Hepatic stellate cell (primary cell): ENCODE measurements around the gene IL5RA.
A peak's percentile ranks its signal among the peaks of the same experiment; 100 is the strongest.

Experiments
- DNase-seq: peaks from one replicate; pipeline ENCODE4 v3.0.0; 2011; ENCODE audit warnings: low spot score

IL5RA gene, protein sequence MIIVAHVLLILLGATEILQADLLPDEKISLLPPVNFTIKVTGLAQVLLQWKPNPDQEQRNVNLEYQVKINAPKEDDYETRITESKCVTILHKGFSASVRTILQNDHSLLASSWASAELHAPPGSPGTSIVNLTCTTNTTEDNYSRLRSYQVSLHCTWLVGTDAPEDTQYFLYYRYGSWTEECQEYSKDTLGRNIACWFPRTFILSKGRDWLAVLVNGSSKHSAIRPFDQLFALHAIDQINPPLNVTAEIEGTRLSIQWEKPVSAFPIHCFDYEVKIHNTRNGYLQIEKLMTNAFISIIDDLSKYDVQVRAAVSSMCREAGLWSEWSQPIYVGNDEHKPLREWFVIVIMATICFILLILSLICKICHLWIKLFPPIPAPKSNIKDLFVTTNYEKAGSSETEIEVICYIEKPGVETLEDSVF

GRCh38 chr3:3110299-3110630, at the start of gene IL5RA:
Gene IL5RA (minus strand): TSS chr3:3110374. CDS start chr3:3104984, 5,390 bp downstream.
- no peak for DNase-seq

DNA sequence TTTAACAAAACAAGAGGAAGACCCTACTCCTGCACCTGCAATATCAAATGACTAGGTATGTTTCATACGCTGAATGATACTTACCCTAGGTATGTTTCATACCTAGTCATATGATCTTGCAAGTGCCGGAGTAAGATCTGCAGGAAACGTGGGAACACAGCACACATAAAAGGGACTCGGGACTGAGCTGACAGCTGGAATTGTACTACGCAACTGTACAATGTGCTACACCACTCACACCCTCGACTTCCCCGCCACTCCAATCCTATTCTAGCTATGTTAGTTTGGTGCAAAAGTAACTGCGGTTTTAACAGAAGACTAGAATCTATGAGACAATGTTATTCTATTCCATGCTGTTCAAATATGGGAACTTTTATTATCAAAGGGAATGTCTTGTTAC, 47.3 kb upstream of the IL5RA start:
- DNase-seq: no peak

GRCh38 chr3:3154879-3155610, 44.9 kb upstream of the IL5RA start:
- no peak for DNase-seq

- DNase-seq: no peak
These were observed 41.3 kb upstream of the IL5RA start for GRCh38 chr3:3151513-3151912.

GRCh38 chr3:3149560-3149959, 39.4 kb upstream of the IL5RA start:
- DNase-seq: no peak

DNA sequence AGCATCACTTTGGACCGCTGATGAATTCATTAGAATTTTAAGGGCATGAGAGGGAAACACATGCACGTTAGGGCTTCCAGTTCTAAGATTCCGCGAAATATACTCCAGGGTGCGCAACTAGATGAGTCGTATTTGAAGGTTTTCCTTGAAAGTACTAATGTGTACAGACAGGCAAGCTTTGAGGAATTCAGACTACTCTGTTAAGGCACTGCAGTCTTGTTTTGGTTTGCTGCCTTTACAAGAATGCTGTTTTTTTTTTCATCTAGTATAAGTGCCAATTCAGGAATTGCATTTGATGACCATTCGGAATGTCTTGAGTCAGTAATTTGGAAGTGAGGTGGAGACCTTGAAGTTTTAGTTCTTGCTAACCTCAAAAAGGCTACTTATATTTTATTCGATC, 35.7 kb upstream of the IL5RA start:
- no peak for DNase-seq

DNA sequence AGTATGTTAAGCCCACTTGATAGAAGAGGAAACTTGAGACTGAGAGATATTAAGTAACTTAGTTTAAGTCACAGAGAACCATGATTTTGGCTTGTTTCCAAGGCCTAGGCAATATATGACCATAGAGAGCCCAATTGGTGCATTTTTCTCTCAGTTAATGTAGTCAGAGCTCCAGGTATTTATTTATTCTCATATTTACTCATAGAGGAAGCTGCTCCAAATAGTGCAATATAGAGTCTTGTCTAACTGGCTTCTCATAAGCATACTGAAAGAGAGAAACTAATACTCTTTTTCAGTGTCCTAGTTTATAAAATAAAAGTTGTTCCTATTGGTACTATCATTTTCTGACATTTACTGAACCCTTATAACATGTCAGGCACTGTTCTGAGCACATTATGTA, 31.8 kb upstream of the IL5RA start:
- DNase-seq: no peak

GRCh38 chr3:3137526-3137925, 27.4 kb upstream of the IL5RA start:
- no peak for DNase-seq

DNA sequence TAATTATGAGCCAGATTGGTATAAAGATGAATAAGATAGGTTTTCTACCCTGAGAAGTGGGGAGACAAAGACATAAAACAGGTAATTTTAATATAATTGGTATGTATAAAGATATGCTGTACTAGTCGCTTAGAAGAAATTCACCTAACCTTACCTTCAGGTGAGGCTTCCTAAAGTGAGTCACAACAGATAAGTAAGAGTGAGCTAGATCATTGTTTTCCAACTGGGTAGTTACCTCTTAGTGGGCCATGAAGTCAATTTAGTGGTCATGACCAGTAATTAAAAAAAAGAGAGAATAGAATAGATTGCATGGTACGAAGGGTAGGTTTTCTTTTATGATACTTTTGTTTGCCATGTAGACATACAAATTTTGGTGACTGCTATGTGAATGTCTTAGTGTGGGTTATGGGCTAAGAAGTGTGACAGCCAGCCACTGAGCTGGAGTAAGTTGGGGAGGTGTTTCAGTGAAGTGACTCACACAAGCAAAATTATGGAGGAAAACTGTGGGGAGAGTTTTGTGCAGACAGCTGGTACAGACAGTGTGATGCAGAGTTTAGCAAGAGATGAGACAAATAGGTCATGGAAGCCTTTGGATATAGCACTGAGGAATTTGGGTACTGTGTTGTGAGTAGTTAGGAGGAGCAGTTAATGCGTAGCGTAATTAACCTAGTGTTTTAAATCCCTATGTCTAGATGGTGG, 24.7 kb upstream of the IL5RA start:
- DNase-seq: no peak

DNA sequence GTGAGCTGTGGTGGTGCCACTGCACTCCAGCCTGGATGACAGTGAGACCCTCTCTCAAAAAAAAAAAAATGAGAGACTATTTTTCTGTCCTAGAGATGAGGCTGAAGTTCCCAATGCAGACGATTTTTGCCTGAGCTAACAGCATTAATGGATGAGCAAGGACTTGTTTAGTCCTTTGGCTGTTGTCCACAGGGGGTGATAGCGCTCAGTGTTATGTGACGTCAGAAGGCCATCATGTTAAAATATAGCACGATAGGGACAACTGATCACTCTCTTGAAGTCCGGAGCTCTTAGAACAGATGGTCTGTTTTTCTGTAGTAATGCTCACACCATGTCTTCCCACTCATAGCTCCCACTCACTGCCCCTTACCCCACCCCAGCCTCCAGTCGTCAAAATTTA, 23.3 kb upstream of the IL5RA start:
- DNase-seq: no peak

GRCh38 chr3:3129579-3129978, 19.4 kb upstream of the IL5RA start:
- no peak for DNase-seq

DNA sequence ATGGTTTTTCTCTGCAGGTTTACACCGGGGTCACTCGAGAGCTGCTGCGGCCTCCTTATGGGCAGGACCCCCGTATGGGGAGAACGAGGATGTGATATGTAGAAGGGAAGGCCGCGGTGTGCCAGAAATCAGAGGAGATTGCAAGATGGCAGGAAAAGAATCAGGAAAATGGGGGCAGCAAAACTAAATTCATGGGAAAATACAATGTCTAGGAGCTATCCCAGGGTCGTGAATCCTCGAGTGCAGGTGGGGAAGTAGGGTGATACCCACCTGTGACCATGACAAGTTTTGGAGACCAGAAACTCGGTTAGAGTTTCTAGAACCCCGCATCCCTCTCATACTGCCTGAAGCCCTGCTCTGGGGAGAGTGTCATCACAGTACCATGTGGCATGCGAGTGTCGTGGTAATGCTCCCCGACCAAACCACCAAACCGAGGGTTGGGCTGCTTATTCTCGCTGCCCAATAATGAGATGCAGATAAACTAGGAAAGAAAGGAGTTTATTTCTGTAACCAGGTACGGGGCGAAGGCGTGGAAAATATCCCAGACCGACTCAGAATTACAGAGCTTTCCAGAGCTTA, 17.3 kb upstream of the IL5RA start:
- peak; percentile 15 for DNase-seq

GRCh38 chr3:3126477-3127431, 16.6 kb upstream of the IL5RA start, which contains the start of gene TRNT1:
Gene TRNT1 (plus strand): TSS chr3:3126940. CDS start chr3:3129041, 2,101 bp downstream.
- DNase-seq: peak; percentile 92

- DNase-seq: no peak
These were observed 15.8 kb upstream of the IL5RA start for GRCh38 chr3:3125977-3126376.

GRCh38 chr3:3119393-3119851, 9.2 kb upstream of the IL5RA start:
- no peak for DNase-seq

GRCh38 chr3:3117651-3118050, 7.5 kb upstream of the IL5RA start:
- no peak for DNase-seq

DNA sequence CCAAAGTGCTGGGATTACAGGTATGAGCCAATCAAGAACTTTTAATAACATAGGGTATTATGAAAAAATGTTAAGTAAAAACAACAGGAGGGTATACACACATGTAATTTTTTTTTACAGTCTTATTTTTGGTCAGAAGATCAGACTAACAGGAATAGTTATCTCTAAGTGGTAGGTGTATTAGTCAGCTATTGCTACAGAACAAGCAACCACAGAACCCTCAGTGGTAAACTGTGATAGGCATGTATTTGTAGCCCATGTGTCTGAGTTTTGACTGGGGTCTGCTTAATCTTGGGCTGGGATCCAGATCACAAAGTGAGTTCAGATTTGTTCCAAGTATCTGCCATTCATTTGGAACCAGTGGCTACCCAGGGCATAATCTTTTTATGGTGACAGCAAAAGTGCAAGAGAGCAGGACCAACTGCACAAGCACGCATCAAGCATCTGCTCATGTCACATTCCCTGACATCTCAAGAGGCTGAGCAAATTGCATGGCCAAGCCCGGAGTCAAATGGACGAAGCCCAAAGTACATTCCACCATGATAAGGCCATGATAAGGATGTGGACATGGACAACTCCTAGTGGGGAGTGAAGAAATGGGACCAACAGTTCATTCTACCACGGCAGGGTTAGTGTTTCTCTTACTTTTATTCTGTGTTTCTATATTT, 3.0 kb upstream of the IL5RA start:
- DNase-seq: no peak

- DNase-seq: no peak
These were observed 681 bp upstream of the IL5RA start for GRCh38 chr3:3110749-3111361.

DNA sequence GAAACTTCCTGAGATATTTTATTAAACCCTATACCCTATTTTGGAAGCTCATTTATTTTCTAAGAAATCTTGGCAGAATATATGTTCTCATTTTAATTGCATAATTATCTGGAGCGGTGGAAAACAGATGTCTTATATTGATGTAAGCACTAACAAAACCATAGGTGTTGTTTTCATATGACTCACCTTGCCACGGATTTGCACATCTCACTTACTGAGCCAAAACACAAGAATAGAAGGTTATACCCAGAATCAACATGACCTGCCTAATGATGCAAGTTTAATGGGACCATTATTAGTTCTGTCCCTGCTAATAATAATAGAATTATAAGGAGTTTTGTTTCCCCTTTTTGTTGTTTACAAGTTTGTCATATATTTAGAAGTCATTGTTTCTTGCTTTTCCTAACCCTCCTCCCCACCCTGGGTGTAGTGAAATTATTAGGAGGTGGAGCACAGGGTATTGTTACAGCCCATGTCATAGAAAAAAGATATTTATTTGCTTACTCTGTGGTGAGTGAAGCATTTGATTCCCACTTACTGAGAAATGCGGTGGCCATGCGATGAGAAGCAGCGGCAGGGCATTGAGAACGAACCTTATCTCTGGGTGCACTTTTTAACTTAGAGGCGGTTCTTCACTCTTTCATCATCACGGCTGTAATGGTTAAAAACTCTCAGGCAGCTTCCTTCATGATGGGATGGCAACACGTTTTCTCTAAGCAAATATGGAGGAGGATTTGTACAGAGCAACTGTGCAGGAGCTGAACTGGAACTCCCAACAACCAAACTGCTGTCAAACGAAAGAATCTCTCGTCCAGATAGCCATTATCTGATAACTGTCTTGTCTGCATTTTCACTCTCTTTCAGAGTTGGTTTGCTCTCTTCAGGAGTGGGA, 521 bp downstream of the IL5RA start:
- no peak for DNase-seq
